NK-92 treated with Interleukin-12 subunit alpha and Interleukin-12 subunit beta, amount 100 ng/mL, for 24 hours (cell line): ENCODE measurements around the gene DNPH1.

ENCODE experiments used
- DNase-seq: peaks from one replicate; lab custom pipeline; 2025; lab: John Stamatoyannopoulos, UW

The DNPH1 gene

GRCh38 chr6:43243664-43244321 lies 14.5 kb upstream of the DNPH1 start:
- DNase-seq: no peak

- no peak for DNase-seq
Observed at GRCh38 chr6:43242908-43243663, 13.8 kb upstream of the DNPH1 start, which contains the start of gene TTBK1. TTBK1 (plus strand) TSS chr6:43243481; CDS start chr6:43246661, 3,180 bp downstream.

- DNase-seq: no peak
Observed at GRCh38 chr6:43241446-43241845, 12.2 kb upstream of the DNPH1 start.

DNA sequence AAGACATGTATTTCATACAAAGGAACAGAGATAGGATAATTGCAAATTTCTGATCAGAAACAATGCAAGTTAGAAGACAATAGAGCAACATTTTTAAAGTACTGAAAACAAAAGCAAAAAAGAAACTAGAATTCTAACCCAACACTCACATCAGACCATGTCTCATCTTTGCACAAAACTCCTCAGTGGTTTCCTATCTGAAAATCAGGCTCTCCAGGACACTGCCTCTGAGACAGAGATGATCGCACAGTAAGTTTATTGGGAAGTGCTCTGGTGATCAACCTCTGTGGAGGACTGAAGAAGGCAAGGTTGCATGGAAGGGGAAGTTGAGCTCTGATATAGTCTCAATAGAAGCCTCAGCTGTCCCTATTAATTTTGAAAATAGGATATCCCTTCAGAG lies 11.7 kb upstream of the DNPH1 start:
- DNase-seq: no peak

GRCh38 chr6:43239054-43239453 lies 9.8 kb upstream of the DNPH1 start:
- DNase-seq: no peak

DNA sequence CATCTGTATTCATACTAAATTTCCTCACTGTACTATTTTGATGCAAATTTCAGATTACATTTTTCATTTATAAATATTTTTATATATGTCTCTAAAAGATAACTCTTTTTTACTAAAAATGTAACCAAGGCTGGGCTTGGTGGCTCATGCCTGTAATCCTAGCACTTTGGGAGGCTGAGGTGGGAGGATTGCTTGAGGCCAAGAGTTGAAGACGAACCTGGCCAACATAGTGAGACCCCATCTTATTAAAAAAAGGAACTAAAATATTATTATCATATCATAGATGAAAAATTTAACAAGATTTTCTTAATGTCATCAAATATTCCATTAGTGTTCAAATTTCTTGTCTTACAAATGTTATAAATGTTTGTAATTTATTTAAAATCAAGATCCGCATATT lies 6.6 kb upstream of the DNPH1 start:
- no peak for DNase-seq

DNA sequence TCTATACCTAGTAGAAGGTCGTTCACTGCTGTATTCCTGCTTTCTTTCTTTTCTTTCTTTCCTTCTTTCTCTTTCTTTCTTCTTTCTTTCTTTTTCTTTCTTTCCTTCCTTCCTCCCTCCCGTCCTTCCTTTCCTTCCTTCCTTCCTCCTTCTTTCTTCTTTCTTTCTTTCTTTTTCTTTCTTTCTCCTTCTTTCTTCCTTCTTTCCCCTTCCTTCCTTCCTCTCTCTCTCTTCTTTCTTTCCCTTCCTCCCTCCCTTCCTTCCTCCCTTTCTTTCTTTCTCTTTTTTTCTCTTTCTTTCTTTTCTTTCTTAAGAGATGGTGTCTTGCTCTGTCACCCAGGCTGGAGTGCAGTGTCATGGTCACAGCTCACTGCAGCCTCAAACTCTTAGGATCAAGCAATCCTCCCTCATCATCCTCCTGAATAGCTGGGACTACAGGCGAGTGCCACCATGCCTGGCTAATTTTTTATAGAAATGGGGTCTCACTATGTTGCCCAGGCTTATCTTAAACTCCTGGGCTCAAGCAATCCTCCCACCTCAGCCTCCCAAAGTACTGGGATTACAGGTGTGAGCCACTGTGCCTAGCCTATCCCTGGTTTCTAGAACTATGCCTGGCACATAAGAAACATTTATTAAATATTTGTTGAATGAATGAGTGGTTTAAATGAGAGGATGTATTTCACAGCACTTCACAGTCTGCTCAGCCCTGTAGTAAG lies 2.6 kb upstream of the DNPH1 start:
- DNase-seq: no peak

DNA sequence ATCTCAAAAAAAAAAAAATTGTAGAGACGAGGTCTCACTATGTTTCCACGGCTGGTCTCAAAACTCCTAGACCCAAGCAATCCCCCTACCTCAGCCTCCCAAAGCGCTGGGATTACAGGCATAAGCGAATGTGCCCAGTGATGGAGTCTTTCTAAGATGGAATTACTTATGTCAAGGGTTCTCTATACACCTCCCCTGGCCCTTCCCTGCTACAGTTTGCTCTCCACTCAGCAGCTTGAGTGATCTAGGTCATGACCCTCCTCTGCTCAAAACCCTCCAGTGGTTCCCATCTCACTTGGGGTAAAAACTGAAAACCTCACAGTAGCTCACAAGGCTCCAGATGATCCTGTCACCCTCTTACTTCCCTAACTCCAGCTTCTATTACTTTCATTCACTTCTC lies 1.8 kb upstream of the DNPH1 start:
- DNase-seq: no peak

- DNase-seq: no peak
Observed at GRCh38 chr6:43229803-43230620, 731 bp upstream of the DNPH1 start.

- no peak for DNase-seq
Observed at GRCh38 chr6:43226192-43226851, 3.0 kb downstream of the DNPH1 start.

- DNase-seq: no peak
Observed at GRCh38 chr6:43223175-43223574, 6.1 kb downstream of the DNPH1 start.

DNA sequence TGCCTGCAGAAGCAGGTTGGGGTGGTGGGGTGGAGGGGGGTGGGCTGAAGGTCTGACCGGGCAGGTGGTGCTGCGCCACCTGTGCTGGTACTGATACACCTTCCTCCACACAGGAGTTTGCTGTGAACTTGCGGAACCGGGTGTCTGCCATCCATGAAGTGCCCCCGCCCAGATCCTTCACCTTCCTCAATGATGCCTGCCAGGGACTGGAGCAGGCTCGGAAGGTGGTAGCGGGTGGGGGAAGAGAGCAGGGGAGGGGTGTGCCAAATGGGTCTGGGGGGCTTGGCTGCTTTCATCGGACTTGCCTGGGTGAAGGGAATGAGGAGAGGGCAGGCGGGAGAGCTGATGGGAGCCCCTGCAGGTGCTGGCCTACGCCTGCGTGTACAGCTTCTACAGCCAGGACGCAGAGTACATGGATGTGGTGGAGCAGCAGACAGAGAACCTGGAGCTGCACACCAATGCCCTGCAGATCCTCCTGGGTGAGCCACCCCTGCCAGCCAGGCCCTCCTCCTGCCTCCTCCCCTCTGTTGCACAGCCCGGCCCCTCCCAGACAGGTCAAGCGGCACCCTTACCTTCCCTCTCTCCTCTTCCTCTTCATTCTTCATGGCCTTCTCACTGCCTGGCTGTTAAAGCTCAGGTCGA lies 6.7 kb downstream of the DNPH1 start:
- DNase-seq: no peak

DNA sequence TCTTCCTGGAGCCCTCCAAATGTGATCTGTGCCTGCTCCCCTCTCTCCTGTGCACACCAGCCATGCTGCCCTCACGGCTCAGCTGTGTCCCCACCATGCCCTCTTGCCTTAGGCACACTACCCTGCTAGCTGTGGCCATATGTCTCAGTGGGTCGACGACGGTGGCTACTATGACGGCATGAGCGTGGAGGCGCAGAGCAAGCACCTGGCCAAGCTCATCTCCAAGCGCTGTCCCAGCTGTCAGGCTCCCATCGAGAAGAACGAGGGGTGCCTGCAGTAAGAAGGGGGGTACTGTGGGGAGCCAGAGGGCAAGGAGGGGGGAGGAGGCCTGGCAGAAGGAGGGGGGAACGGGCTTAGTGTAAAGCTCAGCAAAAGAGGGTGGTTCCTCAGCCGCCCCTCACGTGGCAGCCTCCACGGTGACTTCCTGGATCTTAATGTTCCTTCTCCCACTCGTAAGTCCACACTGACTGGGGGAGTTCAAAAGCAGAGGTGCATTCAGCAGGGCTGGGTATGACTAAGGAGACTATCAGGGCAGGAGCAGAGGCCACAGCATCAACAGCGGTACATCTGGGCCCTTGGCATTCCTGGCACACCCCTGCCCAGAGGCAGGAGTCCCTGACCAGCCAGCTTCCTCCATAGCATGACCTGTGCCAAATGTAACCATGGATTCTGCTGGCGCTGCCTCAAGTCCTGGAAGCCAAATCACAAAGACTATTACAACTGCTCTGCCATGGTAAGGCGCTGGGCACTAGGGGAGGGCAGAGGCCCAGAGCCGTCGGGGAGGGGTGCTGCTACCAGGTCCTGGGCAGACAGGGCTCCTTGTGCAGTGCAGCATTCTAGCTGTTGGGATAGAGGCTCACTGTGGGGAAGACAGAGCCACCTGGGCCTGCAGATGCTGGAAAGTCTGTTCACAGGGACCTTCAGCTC lies 8.0 kb downstream of the DNPH1 start:
- DNase-seq: no peak

- DNase-seq: no peak
Observed at GRCh38 chr6:43220439-43220951, 8.8 kb downstream of the DNPH1 start.

GRCh38 chr6:43219814-43220213 lies 9.5 kb downstream of the DNPH1 start:
- DNase-seq: no peak

- DNase-seq: no peak
Observed at GRCh38 chr6:43219119-43219518, 10.2 kb downstream of the DNPH1 start.

- DNase-seq: no peak
Observed at GRCh38 chr6:43217351-43217750, 11.9 kb downstream of the DNPH1 start.

DNA sequence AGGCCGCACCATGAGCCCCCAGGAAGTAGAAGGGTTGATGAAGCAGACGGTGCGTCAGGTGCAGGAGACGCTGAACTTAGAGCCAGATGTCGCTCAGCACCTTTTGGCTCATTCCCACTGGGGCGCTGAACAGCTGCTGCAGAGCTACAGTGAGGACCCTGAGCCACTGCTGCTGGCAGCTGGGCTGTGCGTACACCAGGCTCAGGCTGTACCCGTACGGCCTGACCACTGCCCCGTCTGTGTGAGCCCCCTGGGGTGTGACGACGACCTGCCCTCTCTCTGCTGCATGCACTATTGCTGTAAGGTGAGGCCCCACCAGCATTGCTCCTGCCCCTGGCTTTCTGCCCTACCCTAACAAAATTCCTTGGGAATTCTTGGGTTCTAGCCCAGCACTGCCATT lies 13.1 kb downstream of the DNPH1 start:
- no peak for DNase-seq

- no peak for DNase-seq
Observed at GRCh38 chr6:43215066-43215465, 14.2 kb downstream of the DNPH1 start.

- no peak for DNase-seq
Observed at GRCh38 chr6:43213431-43213830, 15.8 kb downstream of the DNPH1 start.
